Measurements from ENCODE around the gene ZNF384.
A peak's percentile ranks its signal among the peaks of the same experiment; 100 is the strongest.

ZNF384 gene

DNA sequence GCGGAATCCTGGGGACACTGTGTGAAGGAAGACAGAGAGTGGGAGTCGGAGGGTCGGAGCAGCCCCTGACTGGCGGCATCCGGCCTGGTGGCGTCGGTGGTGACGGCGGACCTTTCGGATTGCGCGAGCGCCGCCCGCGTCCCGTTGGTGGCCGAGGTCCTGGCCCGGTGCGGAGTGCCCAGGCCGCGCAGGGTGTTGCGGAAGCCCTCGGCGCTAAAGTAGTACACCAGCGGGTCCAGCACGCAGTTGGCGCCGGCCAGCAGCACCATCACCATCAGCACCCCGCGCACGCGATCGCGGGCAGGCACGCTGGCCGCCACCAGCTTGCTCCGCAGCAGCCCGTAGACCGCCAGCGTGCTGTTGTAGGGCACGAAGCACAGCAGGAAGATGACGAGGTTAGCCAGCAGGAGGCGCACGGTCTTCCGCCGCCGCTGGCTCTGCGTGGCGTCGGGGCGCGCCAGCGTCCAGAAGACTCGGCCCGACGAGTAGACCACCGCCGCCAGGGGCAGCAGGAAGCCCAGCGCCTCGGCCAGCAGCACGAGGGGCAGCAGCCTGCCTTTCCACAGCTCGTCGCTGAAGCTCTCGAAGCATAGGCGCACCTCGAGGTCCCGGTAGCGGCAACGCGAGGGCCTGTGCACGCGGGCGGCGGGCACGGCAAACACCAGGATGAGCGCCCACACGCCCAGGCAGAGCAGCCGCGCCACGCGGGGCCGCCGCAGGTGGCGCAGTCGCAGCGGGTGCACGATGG, 68.9 kb downstream of the ZNF384 start:
- TF ChIP-seq, protein P1, sequence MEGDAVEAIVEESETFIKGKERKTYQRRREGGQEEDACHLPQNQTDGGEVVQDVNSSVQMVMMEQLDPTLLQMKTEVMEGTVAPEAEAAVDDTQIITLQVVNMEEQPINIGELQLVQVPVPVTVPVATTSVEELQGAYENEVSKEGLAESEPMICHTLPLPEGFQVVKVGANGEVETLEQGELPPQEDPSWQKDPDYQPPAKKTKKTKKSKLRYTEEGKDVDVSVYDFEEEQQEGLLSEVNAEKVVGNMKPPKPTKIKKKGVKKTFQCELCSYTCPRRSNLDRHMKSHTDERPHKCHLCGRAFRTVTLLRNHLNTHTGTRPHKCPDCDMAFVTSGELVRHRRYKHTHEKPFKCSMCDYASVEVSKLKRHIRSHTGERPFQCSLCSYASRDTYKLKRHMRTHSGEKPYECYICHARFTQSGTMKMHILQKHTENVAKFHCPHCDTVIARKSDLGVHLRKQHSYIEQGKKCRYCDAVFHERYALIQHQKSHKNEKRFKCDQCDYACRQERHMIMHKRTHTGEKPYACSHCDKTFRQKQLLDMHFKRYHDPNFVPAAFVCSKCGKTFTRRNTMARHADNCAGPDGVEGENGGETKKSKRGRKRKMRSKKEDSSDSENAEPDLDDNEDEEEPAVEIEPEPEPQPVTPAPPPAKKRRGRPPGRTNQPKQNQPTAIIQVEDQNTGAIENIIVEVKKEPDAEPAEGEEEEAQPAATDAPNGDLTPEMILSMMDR (conservative IDR thresholded peaks at IDR 0.05; ENCODE audit: low read length) = peak; percentile 54
- H3K4me3 ChIP-seq (ENCODE audit: low read length) = peak overlapping the region; percentile 27
- peak; percentile 44 for DNase-seq (ENCODE audit: low read depth)

DNA sequence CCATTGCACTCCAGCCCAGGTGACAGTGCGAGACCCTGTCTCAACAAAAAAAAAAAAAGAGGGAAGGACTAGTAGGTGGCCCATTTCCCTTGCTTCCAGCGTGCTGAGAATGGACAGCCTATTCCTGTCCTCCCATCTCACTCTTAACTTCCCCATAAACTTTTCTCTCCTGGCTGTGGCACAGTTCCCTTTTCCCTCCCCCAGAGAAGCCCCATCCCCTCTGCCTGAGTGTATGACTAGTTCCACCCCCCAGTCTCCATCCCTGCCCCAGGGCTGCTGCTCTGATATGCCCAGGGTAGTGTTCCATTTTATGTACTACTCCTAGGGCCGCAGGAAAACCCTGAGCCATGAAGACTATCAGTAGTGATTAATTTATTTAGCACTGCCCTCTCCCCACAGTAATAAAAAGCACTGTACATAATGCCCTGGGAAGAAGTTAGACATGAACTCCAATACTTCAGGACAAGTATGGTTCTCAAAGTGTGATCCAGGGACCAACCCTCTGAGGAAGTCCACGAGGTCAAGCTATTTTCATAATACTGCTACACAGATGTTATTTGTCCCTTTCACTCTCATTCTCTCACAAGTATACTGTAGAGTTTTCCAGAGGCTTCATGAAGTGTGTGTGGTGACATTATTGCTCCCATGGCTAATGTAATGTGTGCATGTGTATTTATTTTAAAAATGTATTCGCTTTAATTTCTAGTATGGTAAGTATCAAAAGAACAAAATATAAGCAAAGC, 70.5 kb downstream of the ZNF384 start:
- no peak for DNase-seq (ENCODE audit: low read depth)
- no peak overlapping the region for H3K4me3 ChIP-seq (ENCODE audit: low read length)
- TF ChIP-seq, protein P1 (conservative IDR thresholded peaks at IDR 0.05; ENCODE audit: low read length) = no peak

Data from AG10803 (cell line).